NCI-H1436 (cell line): ENCODE data around the gene CHAF1A.

Source experiments
- DNase-seq: peaks from one replicate; lab custom pipeline; 2025; lab: John Stamatoyannopoulos, UW

CHAF1A gene

DNA sequence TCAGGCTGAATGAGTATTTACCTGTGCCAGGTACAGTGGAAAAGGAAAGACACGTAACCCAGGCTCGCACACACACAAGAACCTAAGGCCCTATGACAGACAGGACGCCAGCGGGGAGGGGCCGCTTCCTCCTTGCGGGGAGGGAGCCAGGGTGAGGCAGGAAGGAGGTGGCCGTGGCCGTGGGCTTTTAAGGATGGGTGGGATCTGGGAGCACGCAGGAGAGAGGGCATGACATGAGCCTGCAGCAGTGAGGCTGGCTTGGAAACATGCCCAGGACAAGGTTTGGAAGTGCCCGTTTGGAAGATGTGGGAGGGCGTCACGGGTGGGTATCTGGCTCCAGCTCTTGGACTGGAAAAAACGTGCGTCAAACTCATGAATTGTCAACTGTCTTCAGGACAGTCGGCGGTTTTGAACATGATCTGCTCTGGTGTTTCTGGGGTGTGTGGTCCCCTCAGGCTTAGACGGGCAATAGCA is 22.1 kb upstream of the CHAF1A start:
- no peak for DNase-seq

- no peak for DNase-seq
Observed at GRCh38 chr19:4385291-4386040, 17.0 kb upstream of the CHAF1A start.

DNA sequence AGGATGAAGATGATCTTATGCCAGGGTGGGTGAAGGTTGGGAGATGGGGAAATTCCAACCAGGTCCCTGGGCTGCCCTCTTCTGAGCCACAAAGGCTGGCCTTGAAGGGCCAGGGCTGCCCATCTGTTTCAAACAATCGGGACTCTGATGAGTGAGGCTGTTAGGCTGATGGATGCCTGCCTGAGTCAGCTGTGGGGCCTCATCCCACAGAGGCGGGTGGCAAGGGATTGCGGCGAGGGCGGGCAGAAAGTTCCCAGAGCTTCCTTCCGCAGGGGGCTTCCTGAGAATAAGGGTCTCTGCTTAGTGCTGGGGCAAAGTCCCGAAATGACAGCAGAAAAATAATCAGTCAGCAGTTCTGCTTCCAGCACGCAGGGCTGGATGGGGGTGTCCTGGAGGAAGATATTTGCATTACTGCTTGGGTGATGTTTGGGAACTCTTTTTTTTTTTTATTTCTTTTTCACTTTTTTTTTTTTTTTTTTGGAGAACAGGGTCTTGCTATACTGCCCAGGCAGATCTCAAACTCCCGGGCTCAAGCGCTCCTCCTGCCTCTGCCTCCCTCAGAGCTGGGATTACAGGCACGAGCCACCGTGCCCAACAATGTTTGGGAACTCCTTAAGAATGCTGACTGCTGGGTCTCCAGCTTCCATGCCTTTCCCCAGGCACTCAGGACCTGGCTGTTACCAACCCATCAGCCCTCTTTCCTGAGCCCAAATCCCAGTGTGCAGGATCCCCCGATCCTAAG is 16.2 kb upstream of the CHAF1A start:
- DNase-seq: no peak

DNA sequence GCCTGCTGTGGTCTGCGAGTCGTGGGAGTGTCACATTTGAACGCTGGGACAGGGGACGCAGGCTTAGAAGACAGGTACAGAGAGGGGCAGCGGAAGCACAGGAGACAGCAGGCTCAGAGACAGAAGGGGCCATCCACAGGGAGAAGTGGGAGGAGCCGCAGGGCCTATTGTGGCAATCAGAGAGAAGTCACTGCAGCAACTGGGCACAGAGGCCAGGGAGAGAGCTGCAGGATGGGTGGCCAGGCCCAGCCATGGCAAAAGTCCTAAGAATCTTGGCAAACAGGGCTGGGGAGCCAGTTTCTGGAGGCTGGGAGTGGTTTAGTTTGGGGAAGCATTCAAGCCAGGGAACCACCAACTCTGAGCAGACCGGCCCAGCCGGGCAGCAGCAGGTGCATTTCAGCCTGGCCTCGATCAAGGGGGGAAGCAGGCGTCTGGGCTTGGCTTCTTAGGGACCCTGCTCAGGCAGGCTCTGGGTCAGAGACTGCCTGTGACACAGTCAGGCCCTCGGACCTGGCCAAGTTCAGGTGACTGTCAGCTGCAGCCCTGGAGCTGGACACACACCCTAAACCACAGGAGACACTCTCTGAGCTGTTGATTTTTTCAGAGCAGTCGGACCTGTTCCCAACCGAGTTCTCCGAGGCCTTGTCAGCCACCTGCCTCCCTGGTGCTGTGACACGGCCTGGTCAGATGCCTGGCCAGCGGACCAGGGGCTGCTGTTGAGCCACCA is 13.9 kb upstream of the CHAF1A start:
- DNase-seq: no peak

GRCh38 chr19:4389064-4389375 is 13.4 kb upstream of the CHAF1A start:
- DNase-seq: no peak

GRCh38 chr19:4389511-4390016 is 12.9 kb upstream of the CHAF1A start:
- no peak for DNase-seq

DNA sequence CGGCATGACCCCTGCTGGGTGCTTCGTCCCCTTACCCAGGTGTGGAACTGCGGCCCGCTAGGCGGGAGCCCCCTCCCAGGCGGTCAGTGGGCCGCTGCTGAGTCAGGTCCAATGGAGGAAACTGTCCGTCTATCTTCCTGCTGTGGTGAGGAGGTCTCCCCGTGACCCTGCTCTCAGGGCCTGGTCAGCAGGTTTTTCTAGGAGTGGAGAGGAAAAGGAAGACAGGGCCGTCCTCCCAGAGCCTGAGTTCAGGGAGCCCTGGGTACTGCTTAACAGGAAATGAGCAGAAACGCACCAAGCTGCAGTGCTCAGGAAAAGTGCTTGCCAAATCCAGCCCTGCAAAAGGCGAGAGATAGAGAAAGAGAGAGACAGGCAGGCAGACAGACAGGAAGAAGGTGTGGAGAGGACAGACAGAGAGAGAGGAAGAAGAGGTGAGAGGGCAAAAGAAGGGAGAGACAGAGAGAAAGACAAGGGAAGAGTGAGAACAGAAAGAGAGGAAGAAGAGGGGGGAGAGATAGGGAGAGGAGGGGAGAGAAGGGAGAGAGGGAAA is 12.3 kb upstream of the CHAF1A start:
- no peak for DNase-seq

GRCh38 chr19:4390567-4391305 is 11.7 kb upstream of the CHAF1A start:
- DNase-seq: no peak

GRCh38 chr19:4391306-4391693 is 11.1 kb upstream of the CHAF1A start:
- no peak for DNase-seq

- no peak for DNase-seq
Observed at GRCh38 chr19:4391701-4392483, 10.5 kb upstream of the CHAF1A start.

- DNase-seq: no peak
Observed at GRCh38 chr19:4393947-4394590, 8.4 kb upstream of the CHAF1A start.

DNA sequence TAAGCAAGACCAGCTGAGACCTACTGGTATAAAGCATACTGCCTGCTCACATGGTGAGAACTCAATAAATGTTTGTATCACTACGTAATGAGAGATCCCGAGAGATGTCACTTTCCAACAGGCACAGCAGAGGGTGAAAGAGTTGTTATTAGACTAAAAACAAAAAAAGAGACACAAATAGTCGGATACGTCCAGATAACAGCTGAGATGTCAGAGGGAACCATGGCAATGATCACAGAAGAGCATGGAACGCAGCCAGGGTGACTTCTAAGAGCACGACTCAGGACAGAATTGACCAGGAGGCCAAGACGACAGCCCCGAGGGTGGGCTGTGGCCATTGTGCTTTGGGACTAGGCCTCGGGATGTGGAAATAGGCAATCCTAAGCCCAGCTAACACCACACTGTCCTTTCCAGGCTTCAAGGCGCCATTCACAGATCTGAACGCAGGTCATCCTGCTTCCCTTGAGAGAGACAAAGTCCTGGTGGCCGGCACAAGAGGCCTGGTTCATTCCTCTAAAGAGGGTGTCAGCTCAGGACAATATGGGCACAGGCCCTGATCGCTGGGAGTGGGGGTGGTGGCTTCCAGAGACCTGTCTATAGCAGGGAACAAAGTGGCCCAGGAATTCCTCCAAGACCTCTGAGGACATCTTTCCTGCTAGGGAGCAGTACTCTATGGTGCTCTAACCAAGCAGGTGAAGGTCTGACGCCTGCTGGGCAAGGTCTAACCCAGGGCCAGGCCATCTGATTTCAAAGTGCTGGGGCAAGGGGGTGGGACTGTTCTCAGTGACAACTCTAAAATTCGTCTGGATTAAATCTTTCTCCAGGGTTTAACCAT is 5.3 kb upstream of the CHAF1A start:
- no peak for DNase-seq

GRCh38 chr19:4399812-4400134 is 2.7 kb upstream of the CHAF1A start:
- DNase-seq: no peak

DNA sequence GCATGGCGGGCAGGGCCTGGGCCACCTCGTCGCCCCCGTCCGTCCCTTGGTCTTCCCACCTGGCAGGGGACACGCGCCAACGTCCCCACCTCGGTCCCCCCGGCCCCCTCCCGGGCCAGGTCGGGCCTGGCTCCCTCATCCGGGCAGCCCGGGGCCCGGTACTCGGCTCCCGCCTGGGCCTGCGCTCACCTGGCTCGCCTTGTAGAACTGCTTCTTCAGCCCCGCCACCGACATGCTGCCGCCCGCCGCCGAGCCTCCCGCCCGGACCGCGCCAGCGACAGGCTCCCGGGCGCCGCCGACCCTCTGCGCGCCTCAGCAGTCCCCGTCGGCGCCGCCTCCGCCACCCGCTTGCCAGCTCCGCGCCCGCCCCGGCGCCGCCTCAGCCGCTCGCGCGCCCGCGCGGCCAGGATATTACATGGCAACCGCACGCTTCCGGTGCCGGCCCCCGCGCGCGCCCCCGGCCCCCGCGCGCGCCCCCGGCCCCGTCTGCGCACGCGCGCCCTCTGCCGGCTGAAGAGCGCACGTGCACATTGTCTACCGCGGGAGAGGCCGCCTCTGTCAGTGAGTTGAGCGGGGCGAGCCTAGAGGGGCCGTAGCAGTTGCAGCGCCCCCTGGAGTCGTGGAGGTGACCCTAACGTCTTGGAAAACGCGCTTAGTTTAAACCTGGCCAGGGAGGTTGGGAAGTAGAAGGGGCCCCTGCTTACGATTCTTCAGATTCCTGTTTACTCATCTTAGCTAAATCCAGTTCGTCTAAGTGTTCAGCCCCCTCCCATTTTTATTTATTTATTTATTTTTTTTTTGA is 2.1 kb upstream of the CHAF1A start, which contains the start of gene SH3GL1:
SH3GL1 (minus strand) TSS at position 413 of the 802 bp plus-strand sequence; CDS start at position 234, 179 bp downstream.
- DNase-seq: peak; percentile 91

DNA sequence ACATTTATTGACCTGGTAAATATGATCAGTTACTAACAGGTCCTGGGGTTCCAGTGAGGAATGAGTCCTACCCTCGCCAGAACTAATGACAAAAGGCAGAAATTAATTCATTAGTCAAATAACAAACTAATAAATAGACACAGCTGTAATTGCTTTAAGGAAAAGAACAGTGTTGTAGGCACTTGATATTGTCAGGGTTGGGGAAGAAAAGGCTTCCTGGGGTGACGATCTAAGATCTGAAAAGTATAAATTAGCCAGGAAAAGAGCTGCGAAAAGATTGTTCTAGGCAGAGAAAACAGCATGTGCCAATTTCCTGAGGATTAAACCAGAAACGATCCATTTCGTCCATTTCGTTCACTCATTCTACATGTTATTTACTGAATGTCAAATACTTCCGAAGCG is 670 bp upstream of the CHAF1A start:
- DNase-seq: no peak

GRCh38 chr19:4403005-4403761 is 743 bp downstream of the CHAF1A start:
- no peak for DNase-seq

DNA sequence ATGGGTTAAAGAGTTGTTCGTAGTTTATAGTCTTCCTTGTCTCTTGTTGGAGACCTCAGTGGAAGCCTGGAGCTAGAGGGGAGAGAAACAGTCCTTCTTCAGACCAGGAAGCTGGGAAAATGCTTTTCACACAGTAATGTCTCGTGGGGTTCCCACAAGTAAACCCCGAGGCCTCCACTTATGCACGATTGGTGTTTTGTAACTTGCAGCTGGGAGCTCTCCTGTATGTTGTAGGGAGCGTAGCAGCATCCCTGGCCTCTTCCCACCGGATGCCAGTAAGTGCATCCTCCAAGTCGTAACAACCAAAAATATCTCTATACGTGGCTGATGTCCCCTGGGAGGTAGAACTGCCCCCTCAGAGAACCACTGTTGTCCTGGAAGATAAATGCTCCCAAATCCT is 3.5 kb downstream of the CHAF1A start:
- no peak for DNase-seq

DNA sequence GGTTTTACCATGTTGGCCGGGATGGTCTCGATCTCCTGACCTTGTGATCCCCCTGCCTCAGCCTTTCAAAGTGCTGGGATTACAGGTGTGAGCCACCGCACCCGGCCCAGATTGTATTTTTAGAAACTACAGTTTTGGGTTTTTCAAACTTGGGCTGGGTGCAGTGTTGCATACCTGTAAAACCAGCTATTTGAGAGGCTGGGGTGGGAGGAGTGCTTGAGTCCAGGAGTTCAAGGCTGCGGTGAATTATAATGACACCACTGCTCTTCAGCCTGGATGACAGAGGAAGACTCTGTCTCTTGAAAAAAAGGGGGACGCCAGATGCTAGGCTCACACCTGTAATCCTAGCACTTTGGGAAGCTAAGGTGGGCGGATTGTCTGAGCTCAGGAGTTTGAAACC is 4.2 kb downstream of the CHAF1A start:
- no peak for DNase-seq
